Measurements from ENCODE around the gene DFFB.

DFFB gene

DNA sequence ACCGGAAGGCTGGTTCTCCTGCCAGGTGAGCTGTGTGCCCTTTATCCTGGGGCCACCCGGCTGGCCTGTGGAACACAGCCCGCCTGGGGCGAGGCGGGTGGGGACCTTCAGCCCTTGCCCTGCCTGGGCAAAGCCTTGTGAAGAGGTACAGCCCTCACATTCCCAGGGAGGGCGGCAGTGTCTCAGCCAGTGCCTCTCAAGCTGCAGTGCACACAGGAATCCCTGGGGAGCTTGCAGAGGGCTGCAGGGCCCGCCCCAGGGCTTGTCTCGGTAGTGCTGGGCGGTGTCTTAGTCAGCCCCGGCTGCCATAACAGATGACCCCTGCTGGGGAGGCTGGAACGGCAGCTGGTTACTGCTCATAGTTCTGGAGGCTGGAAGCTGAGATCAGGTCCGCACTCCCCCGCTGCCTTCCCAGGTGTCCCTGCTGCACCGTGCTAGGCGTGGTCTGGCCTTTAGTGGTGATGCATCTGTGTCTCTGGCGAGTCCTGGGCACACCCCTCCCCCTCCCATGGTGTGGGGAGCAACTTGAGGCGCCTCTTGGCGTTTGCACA lies 12.6 kb downstream of the DFFB start:
- CTCF ChIA-PET, result interaction anchor here (3.1 kb wide), 1 partner anchor 12 kb away, joined by 15 read pairs; the partner anchor contains the start of genes CEP104 and DFFB

DNA sequence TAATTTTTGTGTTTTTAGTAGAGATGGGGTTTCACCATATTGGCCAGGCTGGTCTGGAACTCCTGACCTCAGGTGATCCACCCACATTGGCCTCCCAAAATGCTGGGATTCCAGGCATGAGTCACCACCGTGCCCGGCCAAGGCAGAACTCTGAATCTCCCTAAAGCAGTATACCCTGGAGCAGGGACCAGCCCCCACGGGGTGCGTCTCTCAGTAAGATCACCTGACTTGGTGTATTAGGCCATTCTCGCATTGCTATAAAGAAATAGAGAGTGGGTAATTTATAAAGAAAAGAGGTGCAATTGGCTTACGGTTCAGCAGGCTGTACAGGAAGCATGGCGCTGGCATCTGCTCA lies 14.2 kb downstream of the DFFB start:
- POLR2A ChIA-PET, result no interaction called here
- CTCF ChIA-PET, result no interaction called here
- DNase-seq (ENCODE audit: low read depth, low spot score), result no peak
- no peak overlapping the region for H3K4me3 ChIP-seq (ENCODE audit: low read depth, low read length)
- TF ChIP-seq, protein P1, sequence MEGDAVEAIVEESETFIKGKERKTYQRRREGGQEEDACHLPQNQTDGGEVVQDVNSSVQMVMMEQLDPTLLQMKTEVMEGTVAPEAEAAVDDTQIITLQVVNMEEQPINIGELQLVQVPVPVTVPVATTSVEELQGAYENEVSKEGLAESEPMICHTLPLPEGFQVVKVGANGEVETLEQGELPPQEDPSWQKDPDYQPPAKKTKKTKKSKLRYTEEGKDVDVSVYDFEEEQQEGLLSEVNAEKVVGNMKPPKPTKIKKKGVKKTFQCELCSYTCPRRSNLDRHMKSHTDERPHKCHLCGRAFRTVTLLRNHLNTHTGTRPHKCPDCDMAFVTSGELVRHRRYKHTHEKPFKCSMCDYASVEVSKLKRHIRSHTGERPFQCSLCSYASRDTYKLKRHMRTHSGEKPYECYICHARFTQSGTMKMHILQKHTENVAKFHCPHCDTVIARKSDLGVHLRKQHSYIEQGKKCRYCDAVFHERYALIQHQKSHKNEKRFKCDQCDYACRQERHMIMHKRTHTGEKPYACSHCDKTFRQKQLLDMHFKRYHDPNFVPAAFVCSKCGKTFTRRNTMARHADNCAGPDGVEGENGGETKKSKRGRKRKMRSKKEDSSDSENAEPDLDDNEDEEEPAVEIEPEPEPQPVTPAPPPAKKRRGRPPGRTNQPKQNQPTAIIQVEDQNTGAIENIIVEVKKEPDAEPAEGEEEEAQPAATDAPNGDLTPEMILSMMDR (IDR thresholded peaks at IDR 0.05; ENCODE audit: insufficient read depth, low read length, missing control alignments), result no peak

More for the DNA sequence above, 12.6 kb downstream of the DFFB start:
- DNase-seq (ENCODE audit: low read depth, low spot score), result no peak
- H3K4me3 ChIP-seq (ENCODE audit: low read depth, low read length), result no peak overlapping the region
- TF ChIP-seq, protein P1 (IDR thresholded peaks at IDR 0.05; ENCODE audit: insufficient read depth, low read length, missing control alignments), result no peak
- POLR2A ChIA-PET, result no interaction called here

DNA sequence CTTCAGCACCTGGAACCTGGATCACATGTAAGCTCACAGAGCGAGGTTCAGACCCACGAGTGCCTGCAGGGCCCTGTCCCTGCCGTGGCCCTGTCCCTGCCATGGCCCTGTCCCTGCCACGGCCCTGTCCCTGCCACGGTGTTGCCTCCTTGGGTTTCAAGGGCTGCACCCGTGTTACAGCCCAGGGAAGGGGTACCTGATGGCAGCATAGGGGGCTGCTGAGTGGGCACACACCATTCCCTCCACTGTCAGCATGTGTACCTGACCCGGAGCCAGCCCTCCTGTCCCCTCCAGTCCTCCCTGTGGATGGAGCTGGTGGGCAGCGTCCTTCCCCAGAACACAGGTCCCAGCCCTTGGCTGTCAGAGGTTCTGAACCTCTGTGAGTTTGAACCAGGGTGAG lies 15.3 kb downstream of the DFFB start:
- ChIA-PET POLR2A (interaction anchor here (0.6 kb wide), 1 partner anchor 62 kb away, joined by 3 read pairs; no protein-coding TSS in a partner anchor), CTCF (interaction anchor here (1.5 kb wide), 1 partner anchor 15 kb away, joined by 7 read pairs; the partner anchor contains the start of genes CEP104 and DFFB)
- DNase-seq (ENCODE audit: low read depth, low spot score), result no peak
- TF ChIP-seq, protein P1 (IDR thresholded peaks at IDR 0.05; ENCODE audit: insufficient read depth, low read length, missing control alignments), result no peak
- no peak overlapping the region for H3K4me3 ChIP-seq (ENCODE audit: low read depth, low read length)

DNA sequence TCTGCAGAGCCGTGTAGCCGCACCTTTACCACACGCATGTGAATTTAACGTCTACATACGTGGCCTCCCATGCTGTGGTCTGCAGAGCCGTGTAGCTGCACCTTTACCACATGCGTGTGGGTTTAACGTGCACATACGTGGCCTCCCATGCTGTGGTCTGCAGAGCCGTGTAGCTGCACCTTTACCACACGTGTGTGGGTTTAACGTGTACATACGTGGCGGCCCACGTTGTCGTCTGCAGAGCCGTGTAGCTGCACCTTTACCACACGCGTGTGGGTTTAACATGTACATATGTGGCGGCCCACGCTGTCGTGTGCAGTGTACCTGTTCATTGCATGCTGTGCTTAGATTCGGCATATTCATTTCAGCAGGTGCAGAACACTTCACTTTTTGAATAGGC lies 17.5 kb downstream of the DFFB start:
- POLR2A ChIA-PET, result no interaction called here
- CTCF ChIA-PET, result no interaction called here
- TF ChIP-seq, protein P1 (IDR thresholded peaks at IDR 0.05; ENCODE audit: insufficient read depth, low read length, missing control alignments), result no peak
- H3K4me3 ChIP-seq (ENCODE audit: low read depth, low read length), result no peak overlapping the region
- no peak for DNase-seq (ENCODE audit: low read depth, low spot score)

DNA sequence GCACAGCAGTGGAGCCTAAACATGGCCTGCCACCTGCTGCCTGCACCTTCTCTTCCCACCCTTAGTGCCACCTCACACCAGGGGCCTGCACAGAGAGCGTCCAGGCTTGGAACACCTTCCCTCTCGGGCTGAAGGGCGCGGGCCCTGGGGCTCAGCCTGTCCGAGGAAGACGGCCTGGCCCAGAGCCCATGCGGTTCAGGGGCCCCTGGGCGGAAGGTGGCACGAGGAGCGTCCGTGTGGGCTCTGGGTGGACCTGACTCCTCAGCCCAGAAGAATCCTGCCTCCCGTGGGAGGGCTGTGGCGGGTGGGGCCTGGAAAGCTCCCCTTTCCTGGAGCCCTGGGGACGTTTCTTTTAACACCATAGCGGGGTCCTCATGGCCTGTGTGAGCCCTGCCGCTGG lies 19.4 kb downstream of the DFFB start:
- no peak overlapping the region for H3K4me3 ChIP-seq (ENCODE audit: low read depth, low read length)
- ChIA-PET CTCF (no interaction called here), POLR2A (no interaction called here)
- no peak for DNase-seq (ENCODE audit: low read depth, low spot score)
- TF ChIP-seq, protein P1 (IDR thresholded peaks at IDR 0.05; ENCODE audit: insufficient read depth, low read length, missing control alignments), result no peak

DNA sequence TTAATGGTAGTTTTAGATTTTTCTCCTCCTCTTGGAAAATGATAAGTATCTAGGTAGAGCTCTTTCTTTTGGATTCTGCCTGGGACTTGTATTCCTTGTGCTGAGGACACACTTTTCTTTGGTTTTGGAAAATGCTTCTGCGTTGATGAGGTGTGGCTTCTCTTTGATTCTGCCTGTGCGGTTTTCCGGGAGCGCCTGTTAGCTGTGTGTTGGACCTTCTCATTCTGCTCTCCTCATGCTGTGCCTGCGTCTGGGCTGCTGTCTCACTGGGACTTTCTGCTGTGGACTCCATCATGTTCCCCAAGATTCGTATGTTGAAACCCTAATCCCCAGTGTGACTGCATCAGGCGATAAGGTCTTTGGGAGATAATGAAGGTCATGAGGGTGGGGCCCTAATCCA lies 21.8 kb downstream of the DFFB start:
- POLR2A ChIA-PET, result no interaction called here
- DNase-seq (ENCODE audit: low read depth, low spot score), result no peak
- CTCF ChIA-PET, result interaction anchor here (1.6 kb wide), 1 partner anchor 21 kb away, joined by 4 read pairs; no protein-coding TSS in a partner anchor

More for the DNA sequence above, 21.8 kb downstream of the DFFB start:
- TF ChIP-seq, protein P1 (IDR thresholded peaks at IDR 0.05; ENCODE audit: insufficient read depth, low read length, missing control alignments), result no peak
- H3K4me3 ChIP-seq (ENCODE audit: low read depth, low read length), result no peak overlapping the region
